Stimulated activated naive B cell treated with anti-CD40 and anti-IgM and Interleukin-4, amounts not matched to agents 10 μg/mL and 1 μg/mL and 100 μg/mL, for 72 hours (primary cell): ENCODE measurements around the gene ZNRF4.
"Not testable (repeated sequence)": the region's sequence is repeated elsewhere in the genome, so short reads cannot be mapped to it uniquely, and the experiment has no call there.

ENCODE experiments used
- ATAC-seq, 2 donors: fragments of 150-1000 bp; cut with Tn5 transposase; replicated peaks; 2 replicates each; pipeline ENCODE4 v1.10.0; 2021; ENCODE audit warnings: moderate library complexity in 1 of 2
- DNase-seq: peaks from one replicate; pipeline ENCODE4 v3.0.0; 2021
- H3K27ac Mint-ChIP-seq: one replicate; pipeline ENCODE4 v1.8.0; 2022; ENCODE audit warnings: mild to moderate bottlenecking, mixed read lengths
- H3K27me3 Mint-ChIP-seq, 2 donors: one replicate each; pipeline ENCODE4 v1.8.0; 2022; ENCODE audit warnings: mixed read lengths in 2 of 2
- H3K36me3 Mint-ChIP-seq, 2 donors: one replicate each; pipeline ENCODE4 v1.8.0; 2022; ENCODE audit warnings: mixed read lengths in 2 of 2, mild to moderate bottlenecking in 1 of 2
- H3K4me1 Mint-ChIP-seq, 2 donors: one replicate each; pipeline ENCODE4 v1.8.0; 2022; ENCODE audit warnings: mixed read lengths in 2 of 2, mild to moderate bottlenecking in 1 of 2
- H3K4me3 Mint-ChIP-seq, 2 donors: one replicate each; pipeline ENCODE4 v1.8.0; 2022; ENCODE audit warnings: mild to moderate bottlenecking in 2 of 2, mixed read lengths in 2 of 2, moderate library complexity in 1 of 2
- H3K9me3 Mint-ChIP-seq, 2 donors: one replicate each; pipeline ENCODE4 v1.8.0; 2022; ENCODE audit warnings: mixed read lengths in 2 of 2, mild to moderate bottlenecking in 1 of 2

Gene ZNRF4

GRCh38 chr19:5473646-5474045, 18.4 kb downstream of the ZNRF4 start:
- H3K36me3 Mint-ChIP-seq: no peaks in the 10 kb centered on the region
- H3K4me3 Mint-ChIP-seq: no peak overlapping the region
- DNase-seq: no peak
- peaks cover 29 to 31% of the 10 kb centered on the region in 2 donors for H3K27me3 Mint-ChIP-seq
- no peak overlapping the region for H3K27ac Mint-ChIP-seq
- no peak for ATAC-seq
- no peaks in the 10 kb centered on the region for H3K9me3 Mint-ChIP-seq
- H3K4me1 Mint-ChIP-seq: no peaks in the 10 kb centered on the region

- no peaks in the 10 kb centered on the region for H3K4me1 Mint-ChIP-seq
- H3K36me3 Mint-ChIP-seq: peaks cover 0 to 6% of the 10 kb centered on the region in 2 donors
- no peak overlapping the region for H3K27ac Mint-ChIP-seq
- DNase-seq (no peak), ATAC-seq (no peak)
- no peak overlapping the region for H3K4me3 Mint-ChIP-seq
- peaks cover 47 to 51% of the 10 kb centered on the region in 2 donors for H3K27me3 Mint-ChIP-seq
- H3K9me3 Mint-ChIP-seq: peaks cover 6 to 8% of the 10 kb centered on the region in 2 donors
These were observed 22.4 kb downstream of the ZNRF4 start for GRCh38 chr19:5477451-5478215.

- DNase-seq: no peak
- no peak overlapping the region for H3K27ac Mint-ChIP-seq
- H3K4me1 Mint-ChIP-seq: no peaks in the 10 kb centered on the region
- peaks cover 50 to 54% of the 10 kb centered on the region in 2 donors for H3K27me3 Mint-ChIP-seq
- no peak for ATAC-seq
- no peak overlapping the region for H3K4me3 Mint-ChIP-seq
- peaks cover 0 to 7% of the 10 kb centered on the region in 2 donors for H3K36me3 Mint-ChIP-seq
- H3K9me3 Mint-ChIP-seq: peaks cover 8 to 10% of the 10 kb centered on the region in 2 donors
These were observed 23.2 kb downstream of the ZNRF4 start for GRCh38 chr19:5478241-5478924.

- H3K36me3 Mint-ChIP-seq: peaks cover 0 to 7% of the 10 kb centered on the region in 2 donors
- no peak for DNase-seq
- no peak overlapping the region for H3K4me3 Mint-ChIP-seq
- ATAC-seq: no peak
- H3K27ac Mint-ChIP-seq: no peak overlapping the region
- peaks cover 8 to 10% of the 10 kb centered on the region in 2 donors for H3K9me3 Mint-ChIP-seq
- H3K4me1 Mint-ChIP-seq: no peaks in the 10 kb centered on the region
- H3K27me3 Mint-ChIP-seq: peaks cover 50 to 54% of the 10 kb centered on the region in 2 donors
These were observed 23.8 kb downstream of the ZNRF4 start for GRCh38 chr19:5478925-5479588.

GRCh38 chr19:5479958-5480357, 24.7 kb downstream of the ZNRF4 start:
- peaks cover 0 to 7% of the 10 kb centered on the region in 2 donors for H3K36me3 Mint-ChIP-seq
- no peak overlapping the region for H3K4me3 Mint-ChIP-seq
- H3K9me3 Mint-ChIP-seq: peaks cover 8 to 10% of the 10 kb centered on the region in 2 donors
- no peak for DNase-seq
- H3K4me1 Mint-ChIP-seq: no peaks in the 10 kb centered on the region
- no peak for ATAC-seq
- H3K27me3 Mint-ChIP-seq: peaks cover 46 to 54% of the 10 kb centered on the region in 2 donors
- no peak overlapping the region for H3K27ac Mint-ChIP-seq

- Mint-ChIP-seq H3K27me3 (peaks cover 49 to 57% of the 10 kb centered on the region in 2 donors), H3K4me3 (no peak overlapping the region), H3K4me1 (no peaks in the 10 kb centered on the region), H3K9me3 (peaks cover 8 to 10% of the 10 kb centered on the region in 2 donors), H3K36me3 (peaks cover 0 to 7% of the 10 kb centered on the region in 2 donors), H3K27ac (no peak overlapping the region)
- ATAC-seq: no peak
- DNase-seq: no peak
These were observed 25.2 kb downstream of the ZNRF4 start for GRCh38 chr19:5480427-5480836.

GRCh38 chr19:5481957-5482356, 26.7 kb downstream of the ZNRF4 start:
- no peak for DNase-seq
- no peak overlapping the region for H3K27ac Mint-ChIP-seq
- peaks cover 51 to 67% of the 10 kb centered on the region in 2 donors for H3K27me3 Mint-ChIP-seq
- no peaks in the 10 kb centered on the region for H3K4me1 Mint-ChIP-seq
- H3K9me3 Mint-ChIP-seq: peaks cover 8 to 10% of the 10 kb centered on the region in 2 donors
- H3K4me3 Mint-ChIP-seq: no peak overlapping the region
- peaks cover 0 to 7% of the 10 kb centered on the region in 2 donors for H3K36me3 Mint-ChIP-seq
- no peak for ATAC-seq

GRCh38 chr19:5484398-5485285, 29.4 kb downstream of the ZNRF4 start:
- DNase-seq (no peak), ATAC-seq (no peak)
- H3K9me3 Mint-ChIP-seq: peaks cover 8 to 10% of the 10 kb centered on the region in 2 donors
- H3K27me3 Mint-ChIP-seq: peaks cover 40 to 54% of the 10 kb centered on the region in 2 donors
- no peak overlapping the region for H3K27ac Mint-ChIP-seq
- H3K36me3 Mint-ChIP-seq: peaks cover 0 to 7% of the 10 kb centered on the region in 2 donors
- no peaks in the 10 kb centered on the region for H3K4me1 Mint-ChIP-seq
- H3K4me3 Mint-ChIP-seq: no peak overlapping the region

- peaks cover 40 to 54% of the 10 kb centered on the region in 2 donors for H3K27me3 Mint-ChIP-seq
- no peak for DNase-seq
These were observed 30.0 kb downstream of the ZNRF4 start for GRCh38 chr19:5485286-5485636.

GRCh38 chr19:5485658-5486057, 30.4 kb downstream of the ZNRF4 start:
- not testable (repeated sequence) for H3K4me1 Mint-ChIP-seq, H3K4me3 Mint-ChIP-seq, H3K9me3 Mint-ChIP-seq, DNase-seq, H3K27ac Mint-ChIP-seq, H3K36me3 Mint-ChIP-seq, ATAC-seq
- H3K27me3 Mint-ChIP-seq: peaks cover 41 to 54% of the 10 kb centered on the region in 2 donors

More at GRCh38 chr19:5485286-5485636, 30.0 kb downstream of the ZNRF4 start:
- Mint-ChIP-seq H3K9me3 (peaks cover 8 to 9% of the 10 kb centered on the region in 2 donors), H3K4me3 (no peak overlapping the region), H3K36me3 (peaks cover 0 to 7% of the 10 kb centered on the region in 2 donors), H3K27ac (no peak overlapping the region), H3K4me1 (no peaks in the 10 kb centered on the region)
- no peak for ATAC-seq

- no peak for ATAC-seq
- H3K27me3 Mint-ChIP-seq: peaks cover 48 to 65% of the 10 kb centered on the region in 2 donors
These were observed 32.0 kb downstream of the ZNRF4 start for GRCh38 chr19:5487222-5487621.

GRCh38 chr19:5489551-5489950, 34.3 kb downstream of the ZNRF4 start:
- Mint-ChIP-seq H3K27me3 (peaks cover 44 to 75% of the 10 kb centered on the region in 2 donors), H3K27ac (no peak overlapping the region), H3K4me3 (no peak overlapping the region), H3K36me3 (no peaks in the 10 kb centered on the region), H3K4me1 (peaks cover 0 to 5% of the 10 kb centered on the region in 2 donors), H3K9me3 (no peaks in the 10 kb centered on the region)
- DNase-seq: no peak
- ATAC-seq: no peak

More at GRCh38 chr19:5487222-5487621, 32.0 kb downstream of the ZNRF4 start:
- Mint-ChIP-seq H3K27ac (no peak overlapping the region), H3K4me1 (no peaks in the 10 kb centered on the region), H3K9me3 (peaks cover 4 to 6% of the 10 kb centered on the region in 2 donors), H3K4me3 (no peak overlapping the region), H3K36me3 (peaks cover 0 to 6% of the 10 kb centered on the region in 2 donors)
- no peak for DNase-seq

- no peak overlapping the region for H3K27ac Mint-ChIP-seq
- peaks cover 0 to 5% of the 10 kb centered on the region in 2 donors for H3K4me1 Mint-ChIP-seq
- H3K36me3 Mint-ChIP-seq: no peaks in the 10 kb centered on the region
- peaks cover 0 to 2% of the 10 kb centered on the region in 2 donors for H3K9me3 Mint-ChIP-seq
- peaks cover 50 to 75% of the 10 kb centered on the region in 2 donors for H3K27me3 Mint-ChIP-seq
- ATAC-seq: no peak
- no peak overlapping the region for H3K4me3 Mint-ChIP-seq
- no peak for DNase-seq
These were observed 36.3 kb downstream of the ZNRF4 start for GRCh38 chr19:5491565-5491964.
